Measurements from ENCODE around the gene VCAM1.

VCAM1 gene

GRCh38 chr1:100719490-100719889, at the start of gene VCAM1:
Gene VCAM1 (plus strand): TSS chr1:100719742. CDS start chr1:100719861, 119 bp downstream.
- ATAC-seq: no peak

GRCh38 chr1:100670083-100670482, 49.5 kb upstream of the VCAM1 start:
- no peak for ATAC-seq

DNA sequence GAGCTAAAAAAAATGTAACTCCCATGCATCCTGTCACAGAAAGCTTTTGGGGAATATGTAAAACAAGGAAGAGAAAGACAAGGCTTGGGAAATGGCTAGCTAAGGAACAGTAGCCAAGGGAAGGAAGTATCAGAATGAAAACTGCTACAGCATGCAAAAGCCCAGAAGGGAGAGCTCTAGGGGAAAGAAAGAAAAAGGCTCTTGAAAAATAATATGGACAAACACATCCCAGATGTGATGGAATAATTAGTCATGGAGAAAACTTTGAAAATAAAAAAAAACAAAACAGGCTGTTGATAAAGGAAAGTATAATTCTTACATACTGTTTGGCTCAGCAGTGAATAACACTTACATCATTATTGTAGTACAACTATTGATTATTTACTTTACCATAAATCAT, 47.9 kb upstream of the VCAM1 start:
- no peak for ATAC-seq

DNA sequence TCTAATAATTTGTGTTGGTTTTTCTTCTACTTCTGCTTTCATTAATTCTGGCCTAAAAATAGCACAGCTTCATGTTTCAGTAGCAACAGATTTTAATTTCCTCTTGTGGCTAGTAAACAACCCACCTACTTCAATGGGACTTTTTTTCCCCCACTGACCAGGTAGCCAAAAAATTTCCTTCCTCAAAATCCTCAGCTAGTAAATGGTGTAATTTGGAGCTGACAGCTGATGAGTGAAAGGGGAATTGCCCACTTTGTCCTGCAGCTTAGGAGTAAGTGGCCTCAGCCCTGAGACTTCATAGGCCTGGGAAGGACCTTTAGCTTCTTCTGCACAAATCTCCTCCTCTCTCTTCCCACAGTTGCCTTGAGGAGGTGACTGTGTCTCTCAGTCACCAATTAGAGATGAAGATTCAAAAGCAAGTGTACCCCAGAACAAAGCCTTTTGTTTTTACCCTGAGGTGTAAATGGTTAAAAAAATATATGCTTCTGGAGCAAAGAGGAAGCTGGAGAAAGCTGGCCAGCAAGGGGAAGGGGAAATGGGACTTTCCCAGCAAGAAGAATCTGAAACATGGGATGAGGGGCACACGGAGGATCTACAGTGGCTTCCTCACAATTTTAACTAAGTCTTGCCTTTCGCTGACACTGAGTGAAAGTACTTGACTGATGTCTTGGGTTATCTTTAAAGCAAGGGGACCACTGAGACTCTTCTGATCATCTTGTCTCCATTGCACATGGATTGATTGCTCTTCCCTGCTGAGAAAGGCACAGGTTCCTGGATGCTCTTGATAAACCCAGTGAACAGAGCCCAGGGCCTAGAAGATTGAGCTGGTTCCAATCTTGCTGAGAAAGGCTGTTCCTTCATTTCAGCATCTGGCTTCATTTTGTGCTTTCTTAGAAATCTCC, 35.8 kb upstream of the VCAM1 start:
- ATAC-seq: no peak

DNA sequence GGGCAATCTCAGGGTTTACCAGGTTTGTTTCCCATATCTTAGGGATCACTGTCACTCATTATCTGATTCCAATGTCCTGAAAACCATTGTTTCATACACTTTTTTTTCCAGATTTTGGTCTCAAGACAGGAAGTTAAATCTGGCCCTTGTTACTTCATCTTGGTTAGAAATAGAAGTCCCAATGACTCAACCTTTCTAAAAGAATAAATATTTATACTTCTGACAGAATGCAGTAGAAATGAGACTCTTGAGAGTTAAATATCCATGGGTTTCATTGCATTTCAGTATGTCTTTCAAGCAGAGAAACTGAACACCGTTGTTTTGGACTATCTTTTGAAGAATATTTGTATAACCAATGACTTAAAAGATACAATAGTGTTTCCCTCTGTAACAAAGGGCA, 19.8 kb upstream of the VCAM1 start:
- ATAC-seq: no peak

GRCh38 chr1:100700586-100700985, 19.0 kb upstream of the VCAM1 start:
- ATAC-seq: no peak

GRCh38 chr1:100703052-100703451, 16.5 kb upstream of the VCAM1 start:
- no peak for ATAC-seq

DNA sequence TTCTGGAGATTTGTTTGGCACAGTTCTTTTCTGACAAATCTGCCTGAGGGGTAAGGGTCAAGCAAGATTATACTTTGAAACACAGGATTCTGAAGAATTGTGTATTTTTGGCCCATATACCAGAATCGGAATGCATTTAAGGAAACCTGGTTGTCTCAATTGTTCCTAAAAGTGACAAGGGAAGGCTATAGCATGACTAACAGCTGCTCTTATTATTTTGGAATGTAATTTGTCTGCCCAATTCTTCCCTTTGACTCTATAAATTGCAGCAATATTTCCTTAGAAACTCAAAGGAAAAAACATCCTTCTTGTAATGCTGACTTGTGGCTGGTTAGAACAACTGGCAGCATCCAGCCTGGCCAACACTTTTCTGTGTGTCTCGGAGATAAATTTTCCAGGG, 15.8 kb upstream of the VCAM1 start:
- no peak for ATAC-seq

- ATAC-seq: no peak
These were observed 15.1 kb upstream of the VCAM1 start for GRCh38 chr1:100704473-100704872.

- ATAC-seq: no peak
These were observed 13.2 kb upstream of the VCAM1 start for GRCh38 chr1:100706296-100706695.

DNA sequence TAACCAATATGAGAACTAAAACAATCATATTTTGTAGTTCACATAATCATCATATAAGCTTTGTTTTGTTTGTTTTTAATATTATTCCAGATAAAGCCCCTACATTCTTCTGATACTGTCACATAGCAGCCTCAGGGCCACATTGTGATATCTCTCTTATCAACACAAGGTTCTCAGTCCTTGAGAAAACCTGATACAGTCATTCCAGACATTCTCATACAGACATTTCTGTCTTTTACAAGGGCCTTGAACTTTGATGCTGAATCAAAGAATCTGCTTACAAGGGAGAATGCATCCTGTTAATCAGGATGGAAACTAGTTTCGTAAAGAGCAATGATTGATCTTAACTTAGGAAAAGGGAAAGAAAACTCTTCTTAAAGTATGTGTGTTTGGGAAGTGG, 12.7 kb upstream of the VCAM1 start:
- no peak for ATAC-seq

DNA sequence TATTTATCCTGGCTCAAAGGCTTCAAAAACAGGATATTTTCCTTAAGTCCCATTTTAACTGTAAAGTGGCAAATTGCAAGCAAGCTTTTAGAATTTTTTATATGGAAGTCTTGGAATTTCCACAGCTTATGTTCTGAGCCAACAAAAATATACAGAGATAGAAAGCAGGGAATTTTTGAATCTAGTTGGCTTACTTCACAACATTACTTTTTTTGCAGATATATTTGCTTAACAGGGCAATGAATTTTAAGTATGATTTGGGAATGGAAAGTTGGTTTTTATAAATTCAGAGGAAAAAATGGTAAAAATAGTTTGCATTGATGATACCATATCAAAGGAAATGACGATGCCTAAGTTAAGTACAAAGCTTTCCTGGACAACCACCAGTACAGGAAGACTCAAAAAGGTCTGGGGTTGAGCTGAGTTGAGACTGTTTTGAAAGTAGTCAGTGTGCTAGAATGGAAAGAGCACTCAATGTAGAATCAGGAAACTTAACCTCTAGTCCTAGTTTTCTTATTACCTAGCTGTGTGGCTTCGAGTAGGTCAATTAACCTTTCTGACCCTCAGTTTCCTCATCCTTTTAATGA, 11.0 kb upstream of the VCAM1 start:
- no peak for ATAC-seq

DNA sequence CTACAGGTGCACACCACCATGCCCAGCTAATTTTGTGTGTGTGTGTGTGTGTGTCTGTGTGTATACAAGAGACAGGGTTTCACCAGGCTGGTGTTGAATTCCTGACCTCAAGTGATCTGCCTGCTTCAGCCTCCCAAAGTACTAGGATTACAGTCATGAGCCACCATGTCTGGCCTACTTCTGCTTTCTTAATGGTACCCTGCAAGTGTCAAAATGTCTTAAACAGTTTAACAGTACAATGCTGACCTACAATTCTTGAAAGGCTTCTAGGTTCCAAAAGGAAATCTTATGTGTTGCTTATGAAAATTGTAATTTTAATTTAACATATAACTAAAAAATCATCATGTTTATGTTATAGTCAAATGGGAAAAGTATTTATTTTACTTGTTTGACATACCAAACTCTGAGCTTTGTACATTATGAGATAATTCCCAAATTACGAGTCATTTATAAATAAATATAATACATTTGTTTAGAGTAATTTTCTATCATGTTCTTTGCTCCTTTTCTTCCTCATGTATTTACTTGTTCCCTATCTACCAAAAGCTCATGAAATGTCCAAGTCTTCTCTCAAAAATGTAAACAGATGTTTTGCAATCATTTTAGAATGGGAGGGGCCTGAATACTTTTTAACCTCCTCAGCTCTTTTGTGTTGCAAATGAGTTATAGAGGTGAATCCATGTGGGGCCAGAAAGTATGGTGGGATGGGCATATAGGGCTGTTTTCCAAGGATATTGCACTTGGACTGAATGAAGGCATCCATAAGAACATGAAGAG, 8.4 kb upstream of the VCAM1 start:
- ATAC-seq: no peak

DNA sequence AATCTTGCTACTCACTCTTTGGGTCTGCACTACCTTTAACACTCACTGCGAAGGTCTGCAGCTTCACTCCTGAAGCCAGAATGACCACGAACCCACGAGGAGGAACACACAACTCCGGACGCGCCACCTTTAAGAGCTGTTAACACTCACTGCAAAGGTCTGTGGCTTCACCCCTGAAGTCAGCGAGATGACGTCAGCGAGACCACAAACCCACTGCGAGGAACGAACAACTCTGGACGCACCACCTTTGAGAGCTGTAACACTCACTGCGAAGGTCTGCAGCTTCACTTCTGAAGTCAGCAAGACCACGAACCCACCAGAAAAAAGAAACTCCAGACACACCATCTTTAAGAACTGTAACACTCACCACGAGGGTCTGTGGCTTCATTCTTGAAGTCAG, 6.5 kb upstream of the VCAM1 start:
- ATAC-seq: peak in 1 of 2 donors; percentile 27

- no peak for ATAC-seq
These were observed 5.9 kb upstream of the VCAM1 start for GRCh38 chr1:100713626-100714025.

- ATAC-seq: no peak
These were observed 4.9 kb upstream of the VCAM1 start for GRCh38 chr1:100714599-100714998.

DNA sequence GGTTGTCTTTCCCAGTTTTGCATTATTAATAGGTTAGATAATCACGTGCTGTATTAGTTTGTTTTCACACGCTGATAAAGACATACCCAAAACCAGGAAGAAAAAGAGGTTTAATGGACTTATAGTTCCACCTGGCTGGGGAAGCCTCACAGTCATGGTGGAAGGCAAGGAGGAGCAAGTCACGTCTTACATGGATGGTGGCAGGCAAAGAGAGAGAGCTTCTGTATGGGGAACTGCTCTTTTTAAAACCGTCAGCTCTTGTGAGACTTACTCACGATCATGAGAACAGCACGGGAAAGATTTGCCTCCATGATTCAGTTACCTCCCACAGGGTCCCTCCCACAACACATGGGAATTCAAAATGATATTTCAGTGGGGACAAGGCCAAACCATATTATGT, 2.3 kb upstream of the VCAM1 start:
- no peak for ATAC-seq

DNA sequence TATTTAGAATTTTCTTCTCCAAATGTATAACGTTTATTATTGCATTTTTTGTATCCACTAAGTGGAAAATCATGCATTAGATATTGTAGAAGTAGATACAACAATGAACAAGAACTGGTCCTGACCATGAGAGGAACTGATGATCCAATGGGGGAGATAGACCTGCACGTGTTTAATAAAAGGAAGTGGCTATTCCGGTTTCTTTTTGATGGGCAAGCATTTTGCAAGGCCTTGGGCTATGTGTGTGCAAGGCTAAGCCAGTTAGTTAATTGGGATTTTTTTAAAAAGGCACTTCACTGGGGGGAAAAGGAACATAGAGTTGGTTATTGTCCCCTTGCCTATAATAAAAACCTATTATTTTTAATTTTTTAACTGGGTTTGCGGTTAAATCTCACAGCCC, 961 bp upstream of the VCAM1 start:
- ATAC-seq: no peak

GRCh38 chr1:100720101-100720500, 559 bp downstream of the VCAM1 start:
- ATAC-seq: no peak

- no peak for ATAC-seq
These were observed 1.2 kb downstream of the VCAM1 start for GRCh38 chr1:100720751-100721150.

- ATAC-seq: no peak
These were observed 2.1 kb downstream of the VCAM1 start for GRCh38 chr1:100721526-100722207.

GRCh38 chr1:100722221-100722620, 2.7 kb downstream of the VCAM1 start:
- ATAC-seq: no peak

DNA sequence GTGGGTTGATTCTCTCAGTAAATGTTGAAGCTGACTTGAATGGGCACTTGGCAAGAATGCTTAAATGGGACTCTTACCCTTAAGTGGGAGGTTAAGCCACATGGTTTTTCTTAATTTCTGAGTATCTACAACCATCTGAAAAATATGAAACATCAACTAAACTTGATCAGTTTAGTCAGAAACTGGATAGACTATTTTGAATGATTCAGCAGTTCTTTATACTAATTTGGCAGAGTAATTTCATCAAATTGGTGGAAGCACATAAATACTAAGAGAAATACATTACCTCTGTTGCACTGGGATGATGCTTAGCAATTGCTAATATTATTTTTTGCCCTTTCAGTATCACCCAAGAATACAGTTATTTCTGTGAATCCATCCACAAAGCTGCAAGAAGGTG, 4.7 kb downstream of the VCAM1 start:
- no peak for ATAC-seq

Data from activated CD4-positive, CD25-positive, alpha-beta regulatory T cell treated with anti-CD3 and anti-CD28 coated beads, Interleukin-2, amount 50 U/mL, for 24 hours (primary cell).